Transverse colon (tissue), 4 donors: ENCODE measurements around the gene NDUFAB1.

Experiments
- POLR2AphosphoS5 ChIP-seq, 3 donors: sonication (generic); formaldehyde crosslinking; IDR thresholded peaks; one replicate each; pipeline ENCODE4 v1.6.1; 2016; ENCODE audit warnings: antibody characterized with exemption in 3 of 3
- TF ChIP-seq, protein P1 (sequence below), 5 experiments: fragments of 200-600 bp in 3 of 5; fragments of 450-650 bp in 2 of 5; sonication (generic) in 3 of 5; IDR thresholded peaks; 1 replicate in 2 of 5; 2 replicates in 3 of 5; pipeline ENCODE4 v1.5.1; 2016 to 2017; ENCODE audit warnings: antibody characterized with exemption in 5 of 5, inconsistent platforms in 3 of 5, mild to moderate bottlenecking in 2 of 5, moderate library complexity in 1 of 5

DNA sequence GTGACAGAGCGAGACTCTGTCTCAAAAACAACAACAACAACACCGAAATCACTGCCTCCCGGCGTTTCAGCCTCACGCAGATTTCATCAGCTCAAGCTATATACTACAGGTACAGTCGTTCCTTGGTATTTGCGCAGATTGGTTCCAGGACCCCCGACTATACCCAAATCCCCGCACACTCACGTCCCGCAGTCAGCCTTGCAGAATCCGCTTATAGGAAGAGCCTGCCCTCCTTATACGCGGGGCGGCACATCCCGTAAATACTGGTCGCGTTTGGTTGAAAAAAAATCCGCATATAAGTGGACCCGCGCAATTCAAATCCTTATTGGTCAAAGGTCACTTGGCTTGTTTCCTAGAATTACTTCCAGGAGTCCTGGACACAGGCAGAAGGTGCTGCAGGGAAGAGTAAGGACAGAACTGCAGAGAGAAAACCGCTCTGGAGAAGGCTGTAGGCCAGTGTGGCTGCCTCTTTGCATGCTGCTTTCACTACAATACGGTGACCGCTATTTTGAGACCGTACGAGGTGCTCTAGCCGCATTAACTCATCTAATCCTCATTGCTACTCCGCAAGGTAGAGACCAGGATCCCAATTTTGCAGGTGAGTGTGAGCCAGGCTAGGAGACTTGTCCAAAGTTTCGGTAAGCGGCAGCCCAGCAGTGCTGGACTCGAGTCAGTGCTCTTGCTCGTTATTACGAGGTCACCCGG is 718 bp downstream of the NDUFAB1 start:
- TF ChIP-seq POLR2AphosphoS5 (IDR thresholded peaks at IDR 0.05), result no peak
- TF ChIP-seq, protein P1, sequence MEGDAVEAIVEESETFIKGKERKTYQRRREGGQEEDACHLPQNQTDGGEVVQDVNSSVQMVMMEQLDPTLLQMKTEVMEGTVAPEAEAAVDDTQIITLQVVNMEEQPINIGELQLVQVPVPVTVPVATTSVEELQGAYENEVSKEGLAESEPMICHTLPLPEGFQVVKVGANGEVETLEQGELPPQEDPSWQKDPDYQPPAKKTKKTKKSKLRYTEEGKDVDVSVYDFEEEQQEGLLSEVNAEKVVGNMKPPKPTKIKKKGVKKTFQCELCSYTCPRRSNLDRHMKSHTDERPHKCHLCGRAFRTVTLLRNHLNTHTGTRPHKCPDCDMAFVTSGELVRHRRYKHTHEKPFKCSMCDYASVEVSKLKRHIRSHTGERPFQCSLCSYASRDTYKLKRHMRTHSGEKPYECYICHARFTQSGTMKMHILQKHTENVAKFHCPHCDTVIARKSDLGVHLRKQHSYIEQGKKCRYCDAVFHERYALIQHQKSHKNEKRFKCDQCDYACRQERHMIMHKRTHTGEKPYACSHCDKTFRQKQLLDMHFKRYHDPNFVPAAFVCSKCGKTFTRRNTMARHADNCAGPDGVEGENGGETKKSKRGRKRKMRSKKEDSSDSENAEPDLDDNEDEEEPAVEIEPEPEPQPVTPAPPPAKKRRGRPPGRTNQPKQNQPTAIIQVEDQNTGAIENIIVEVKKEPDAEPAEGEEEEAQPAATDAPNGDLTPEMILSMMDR (IDR thresholded peaks at IDR 0.05), result no peak
